Mammary epithelial cell (primary cell): Measurements from ENCODE around the gene NXPE3.

Experiments used
- EZH2 ChIP-seq: IDR thresholded peaks from 2 replicates; pipeline ENCODE4 v1.6.1; 2012; ENCODE audit warnings: low read length, inconsistent platforms, borderline replicate concordance
- TF ChIP-seq, protein P1 (sequence below), 2 donors: IDR thresholded peaks in 1 of 2; conservative IDR thresholded peaks in 1 of 2; 2 replicates each; pipeline ENCODE4 v1.5.1; 2011 to 2012; ENCODE audit warnings: inconsistent platforms in 2 of 2, low read length in 2 of 2, mild to moderate bottlenecking in 2 of 2, control low read depth in 1 of 2, low read depth in 1 of 2; ENCODE audit not compliant: insufficient read depth in 1 of 2; ENCODE audit errors: extremely low read depth in 1 of 2

DNA sequence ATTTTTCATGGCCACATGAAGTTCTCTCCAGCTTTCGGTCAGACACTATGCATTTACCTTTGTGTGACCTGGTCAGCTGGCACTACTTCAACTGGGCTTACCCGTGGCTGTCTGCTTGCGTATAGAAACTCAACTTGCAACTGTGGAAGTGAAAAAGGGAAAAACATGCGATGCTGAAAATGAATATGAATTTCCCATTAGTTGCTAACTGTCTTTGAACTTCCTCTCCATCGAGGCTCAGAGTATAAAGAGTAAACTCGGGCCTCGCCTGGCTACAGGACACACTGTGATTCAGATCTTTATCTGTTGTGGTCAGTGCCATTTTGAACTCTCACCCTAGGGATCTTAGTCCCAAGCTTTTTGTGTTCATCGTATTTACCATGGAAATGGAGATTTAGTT, 97.1 kb downstream of the NXPE3 start:
- TF ChIP-seq, protein P1, sequence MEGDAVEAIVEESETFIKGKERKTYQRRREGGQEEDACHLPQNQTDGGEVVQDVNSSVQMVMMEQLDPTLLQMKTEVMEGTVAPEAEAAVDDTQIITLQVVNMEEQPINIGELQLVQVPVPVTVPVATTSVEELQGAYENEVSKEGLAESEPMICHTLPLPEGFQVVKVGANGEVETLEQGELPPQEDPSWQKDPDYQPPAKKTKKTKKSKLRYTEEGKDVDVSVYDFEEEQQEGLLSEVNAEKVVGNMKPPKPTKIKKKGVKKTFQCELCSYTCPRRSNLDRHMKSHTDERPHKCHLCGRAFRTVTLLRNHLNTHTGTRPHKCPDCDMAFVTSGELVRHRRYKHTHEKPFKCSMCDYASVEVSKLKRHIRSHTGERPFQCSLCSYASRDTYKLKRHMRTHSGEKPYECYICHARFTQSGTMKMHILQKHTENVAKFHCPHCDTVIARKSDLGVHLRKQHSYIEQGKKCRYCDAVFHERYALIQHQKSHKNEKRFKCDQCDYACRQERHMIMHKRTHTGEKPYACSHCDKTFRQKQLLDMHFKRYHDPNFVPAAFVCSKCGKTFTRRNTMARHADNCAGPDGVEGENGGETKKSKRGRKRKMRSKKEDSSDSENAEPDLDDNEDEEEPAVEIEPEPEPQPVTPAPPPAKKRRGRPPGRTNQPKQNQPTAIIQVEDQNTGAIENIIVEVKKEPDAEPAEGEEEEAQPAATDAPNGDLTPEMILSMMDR (conservative IDR thresholded peaks at IDR 0.05 in 1 of 2, IDR thresholded peaks at IDR 0.05 in 1 of 2; ENCODE audit: extremely low read depth in 1 of 2, insufficient read depth in 1 of 2, low read depth in 1 of 2, low read length in 2 of 2) = no peak
- no peak for TF ChIP-seq EZH2
